SU-DHL-6 (cell line): Measurements from ENCODE around the gene ZSCAN12.

ENCODE experiments used
- H2AFZ ChIP-seq: fragments of 200-600 bp; sonication (generic); 2 replicates; pipeline ENCODE4 v1.6.1; 2014; ENCODE audit warnings: low read depth, mild to moderate bottlenecking, moderate library complexity, mixed read lengths, antibody characterized with exemption, low read length; ENCODE audit not compliant: severe bottlenecking
- H3F3A ChIP-seq: fragments of 200-600 bp; shearing (Covaris generic); 2 replicates; pipeline ENCODE4 v1.6.0; 2016; ENCODE audit warnings: antibody characterized with exemption, mild to moderate bottlenecking; ENCODE audit not compliant: insufficient read depth
- H3K27ac ChIP-seq: fragments of 200-600 bp; sonication (generic); 2 replicates; pipeline ENCODE4 v1.5.1; 2016; ENCODE audit warnings: low read depth, mild to moderate bottlenecking, low read length, moderate library complexity, mixed read lengths
- H3K27me3 ChIP-seq: fragments of 200-600 bp; sonication (generic), shearing (Covaris generic); 2 replicates; pipeline ENCODE4 v1.6.0; 2014; ENCODE audit warnings: mild to moderate bottlenecking, low read length
- H3K36me3 ChIP-seq: fragments of 200-600 bp; sonication (generic); 2 replicates; pipeline ENCODE4 v1.6.1; 2014; ENCODE audit warnings: mild to moderate bottlenecking, low read length, mixed read lengths
- H3K4me2 ChIP-seq: fragments of 300-600, 200-600 bp; shearing (Covaris generic), sonication (generic); 2 replicates; pipeline ENCODE4 v1.6.0; 2014; ENCODE audit warnings: low read length, low read depth, mild to moderate bottlenecking; ENCODE audit not compliant: poor library complexity, severe bottlenecking
- H3K4me3 ChIP-seq: fragments of 200-600 bp; sonication (generic); 2 replicates; pipeline ENCODE4 v1.5.1; 2014; ENCODE audit warnings: antibody characterized with exemption, low read length, mild to moderate bottlenecking, mixed read lengths; ENCODE audit not compliant: insufficient read depth, poor library complexity, severe bottlenecking
- H3K79me2 ChIP-seq: fragments of 200-600 bp; sonication (generic); 2 replicates; pipeline ENCODE4 v1.6.1; 2014; ENCODE audit warnings: mild to moderate bottlenecking, low read length, moderate library complexity; ENCODE audit not compliant: insufficient read depth
- H3K9ac ChIP-seq: fragments of 200-600 bp; sonication (generic); 2 replicates; pipeline ENCODE4 v1.7.0; 2014; ENCODE audit warnings: mild to moderate bottlenecking, low read length
- H3K9me2 ChIP-seq: fragments of 200-600 bp; sonication (generic); replicated peaks from 2 replicates; pipeline ENCODE4 v1.6.1; 2014; ENCODE audit warnings: low read length; ENCODE audit not compliant: insufficient read depth
- H3K9me3 ChIP-seq: fragments of 200-600 bp; sonication (generic); 2 replicates; pipeline ENCODE4 v1.6.1; 2014; ENCODE audit warnings: low read length, mixed read lengths; ENCODE audit not compliant: insufficient read depth
- H4K20me1 ChIP-seq: fragments of 200-600 bp; sonication (generic); 2 replicates; pipeline ENCODE4 v1.6.1; 2014; ENCODE audit warnings: low read depth, mild to moderate bottlenecking, antibody characterized with exemption, low read length, moderate library complexity, mixed read lengths
- CTCF ChIP-seq: fragments of 200-600 bp; sonication (generic); IDR thresholded peaks from one replicate; pipeline ENCODE4 v1.5.1; 2017; ENCODE audit warnings: antibody characterized with exemption, mild to moderate bottlenecking, low read length, moderate library complexity; ENCODE audit not compliant: insufficient read depth, poor library complexity, severe bottlenecking
- EZH2phosphoT487 ChIP-seq: fragments of 200-600 bp; sonication (generic), shearing (Covaris generic); conservative IDR thresholded peaks from 2 replicates; pipeline ENCODE4 v1.6.1; 2018; ENCODE audit warnings: mild to moderate bottlenecking, antibody characterized with exemption, low read length, moderate library complexity, mixed read lengths

Gene ZSCAN12

GRCh38 chr6:28333047-28333446, 66.5 kb downstream of the ZSCAN12 start:
- Histone ChIP-seq H3K27ac (no peak overlapping the region), H3K36me3 (no peaks in the 10 kb centered on the region), H3K4me3 (no peak overlapping the region), H3K4me2 (no peak overlapping the region), H3K27me3 (no peaks in the 10 kb centered on the region), H3K9me3 (0 out of 2 replicates have a peak, but pooled peaks cover 3% of the 10 kb centered on the region), H3F3A (peaks cover 6% of the 10 kb centered on the region; the same call in 1 of the 2 replicates), H2AFZ (no peak overlapping the region), H3K9ac (no peak overlapping the region), H3K9me2 (no peaks in the 10 kb centered on the region), H3K79me2 (no peaks in the 10 kb centered on the region), H4K20me1 (no peaks in the 10 kb centered on the region)
- TF ChIP-seq EZH2phosphoT487 (no peak), CTCF (no peak)

GRCh38 chr6:28330041-28330440, 69.5 kb downstream of the ZSCAN12 start:
- Histone ChIP-seq H4K20me1 (no peaks in the 10 kb centered on the region), H3F3A (peaks cover under 1% of the 10 kb centered on the region; the same call in 1 of the 2 replicates), H2AFZ (no peak overlapping the region), H3K9ac (no peak overlapping the region), H3K27me3 (no peaks in the 10 kb centered on the region), H3K4me3 (no peak overlapping the region), H3K36me3 (no peaks in the 10 kb centered on the region), H3K4me2 (no peak overlapping the region), H3K79me2 (no peaks in the 10 kb centered on the region), H3K9me2 (no peaks in the 10 kb centered on the region), H3K9me3 (peaks cover 30% of the 10 kb centered on the region), H3K27ac (no peak overlapping the region)
- TF ChIP-seq EZH2phosphoT487 (no peak), CTCF (no peak)
